ENCODE data around the gene HOXB6.

HOXB6 gene

DNA sequence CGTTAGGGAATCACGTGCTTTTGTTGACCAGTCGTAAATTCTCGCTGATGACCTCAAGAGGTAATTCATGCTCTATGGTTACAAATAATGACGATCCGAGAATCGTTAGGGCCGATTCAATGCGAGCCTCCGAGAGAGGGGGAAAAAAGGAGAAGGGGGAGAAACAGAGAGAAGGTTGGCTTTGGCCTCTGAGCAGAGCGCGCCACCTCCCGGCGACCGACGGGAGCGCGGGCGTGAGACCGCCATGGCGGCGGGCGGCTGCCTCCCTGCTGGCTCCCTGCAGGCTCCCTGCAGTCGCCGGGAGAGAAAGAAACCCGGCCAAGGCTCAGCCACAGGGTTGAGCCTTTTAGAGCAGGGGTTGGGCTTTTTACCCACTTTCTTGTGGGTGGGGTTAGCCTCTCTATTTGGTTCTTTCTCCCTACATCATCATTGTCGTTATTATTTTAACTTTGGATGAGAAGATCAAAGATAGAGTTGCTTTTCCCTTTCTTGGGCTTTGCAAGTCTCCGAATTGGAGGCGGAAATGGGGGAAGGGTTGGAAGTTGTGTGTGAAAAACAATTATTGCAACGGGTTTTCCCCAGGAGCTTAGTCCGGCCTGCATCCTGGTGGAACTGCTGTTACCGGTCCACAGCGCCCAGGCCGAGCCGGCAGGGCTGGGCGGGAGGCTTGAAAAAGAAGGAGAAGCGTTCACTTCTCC is 10.8 kb downstream of the HOXB6 start:
- no peak for DNase-seq (ENCODE audit: low spot score)

DNA sequence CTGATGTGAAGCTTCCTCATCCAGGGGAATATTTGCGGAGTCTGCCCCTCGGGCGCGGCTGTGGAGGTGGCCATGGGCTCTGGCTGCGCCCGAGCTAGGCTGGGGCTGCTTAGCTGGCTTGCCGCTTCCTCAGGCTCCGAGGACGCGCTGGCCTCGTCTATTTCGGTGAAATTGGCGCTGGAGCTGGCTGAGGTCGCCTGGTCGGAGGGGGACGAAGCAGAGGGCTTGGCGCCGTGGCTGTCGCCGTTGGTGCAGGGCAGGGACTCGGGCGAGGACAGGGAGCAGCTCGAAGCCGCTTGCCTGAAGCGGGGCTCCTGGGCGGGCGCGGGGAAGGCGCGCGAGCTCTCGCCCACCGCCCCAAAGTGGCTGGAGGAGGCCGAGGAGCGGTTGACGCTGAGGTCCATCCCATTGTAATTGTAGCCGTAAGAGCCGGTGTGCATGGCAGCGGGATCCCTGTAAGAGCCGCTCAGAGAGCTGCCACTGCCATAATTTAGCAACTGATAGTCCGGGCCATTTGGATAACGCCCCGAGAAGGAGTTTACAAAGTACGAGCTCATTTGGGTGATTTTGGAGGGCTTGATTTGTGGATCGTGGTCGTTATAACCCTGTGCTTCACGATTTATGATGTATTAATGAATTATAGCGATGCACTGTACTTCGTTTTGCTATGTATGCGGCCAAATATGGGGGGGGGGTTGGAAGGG is 11.5 kb downstream of the HOXB6 start, which contains the start of gene HOXB5:
TSS of gene HOXB5 (minus strand) at position 654 of the 704 bp plus-strand sequence. CDS start at position 557, 97 bp downstream.
- no peak for DNase-seq (ENCODE audit: low spot score)

DNA sequence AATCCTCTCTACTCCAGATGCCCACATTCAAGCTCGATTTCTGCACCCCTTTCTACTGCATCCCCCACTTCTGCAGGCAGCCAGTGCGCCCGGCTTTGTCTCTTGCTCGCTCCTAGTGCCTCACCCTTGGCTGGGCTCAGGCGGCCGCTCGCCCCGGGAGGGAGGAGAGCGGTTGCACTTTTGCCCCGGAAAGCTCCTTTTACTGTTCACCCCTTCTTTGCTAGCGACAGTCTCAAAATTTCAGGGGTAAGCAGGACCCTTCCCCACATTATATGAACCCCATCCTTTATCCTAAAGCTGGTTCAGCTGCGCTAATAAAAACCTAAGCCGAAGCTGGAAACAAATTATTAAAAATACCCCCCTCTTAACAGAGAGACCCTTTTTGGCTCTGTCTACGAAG is 12.2 kb downstream of the HOXB6 start:
- no peak for DNase-seq (ENCODE audit: low spot score)

DNA sequence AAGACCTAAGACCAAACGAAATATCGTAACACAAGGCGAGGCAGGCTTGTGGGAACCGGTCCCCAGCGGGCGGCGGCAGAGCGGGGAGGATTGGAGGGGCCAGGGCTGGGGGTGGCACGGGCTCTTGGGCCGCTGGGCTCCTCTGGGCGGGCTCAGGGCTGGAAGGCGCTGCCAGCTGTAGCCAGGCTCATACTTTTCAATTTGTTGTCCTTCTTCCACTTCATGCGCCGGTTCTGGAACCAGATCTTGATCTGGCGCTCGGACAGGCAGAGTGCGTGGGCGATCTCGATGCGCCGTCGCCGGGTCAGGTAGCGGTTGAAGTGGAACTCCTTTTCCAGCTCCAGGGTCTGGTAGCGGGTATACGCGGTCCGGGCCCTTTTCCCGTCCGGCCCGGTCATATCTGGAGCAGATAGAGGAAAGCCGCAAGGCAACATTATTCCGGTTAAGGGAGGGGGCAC is 12.7 kb downstream of the HOXB6 start:
- no peak for DNase-seq (ENCODE audit: low spot score)

DNA sequence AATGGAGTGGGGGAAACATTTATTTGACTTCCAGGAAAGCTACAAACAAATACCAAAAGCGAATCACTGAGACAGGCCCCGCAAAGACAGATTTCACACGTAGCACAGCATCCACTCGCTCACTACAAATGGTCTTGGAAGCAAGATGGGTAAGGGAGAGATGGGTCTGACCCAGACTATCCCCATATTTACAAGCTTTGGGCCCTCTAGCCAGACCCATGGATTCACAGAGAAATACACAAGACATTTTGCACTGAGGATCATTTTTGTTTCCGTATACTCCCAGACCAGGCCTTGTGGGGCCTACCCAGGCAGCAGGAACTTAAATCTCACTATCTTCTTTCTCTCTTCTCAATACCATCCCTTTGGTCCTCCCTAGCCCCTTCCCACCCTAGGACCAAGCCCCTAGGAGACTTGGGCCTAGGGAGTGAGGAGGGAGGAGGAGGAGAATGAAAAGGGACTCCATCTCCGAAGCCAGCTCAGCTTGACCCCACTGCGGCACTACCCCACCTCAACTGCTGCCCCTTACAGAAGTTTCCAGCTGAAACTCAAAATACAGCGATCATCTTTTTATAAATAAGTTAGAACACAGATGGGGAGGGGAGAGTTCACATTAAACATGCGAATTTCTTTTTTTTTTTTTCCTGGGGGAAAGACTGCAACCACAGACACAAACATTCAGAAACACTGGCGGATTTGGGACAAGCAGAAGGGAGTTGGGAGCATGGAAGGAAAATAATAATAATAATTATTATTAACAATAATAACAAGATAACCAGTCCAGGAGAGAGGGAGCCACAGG is 13.3 kb downstream of the HOXB6 start:
- no peak for DNase-seq (ENCODE audit: low spot score)

DNA sequence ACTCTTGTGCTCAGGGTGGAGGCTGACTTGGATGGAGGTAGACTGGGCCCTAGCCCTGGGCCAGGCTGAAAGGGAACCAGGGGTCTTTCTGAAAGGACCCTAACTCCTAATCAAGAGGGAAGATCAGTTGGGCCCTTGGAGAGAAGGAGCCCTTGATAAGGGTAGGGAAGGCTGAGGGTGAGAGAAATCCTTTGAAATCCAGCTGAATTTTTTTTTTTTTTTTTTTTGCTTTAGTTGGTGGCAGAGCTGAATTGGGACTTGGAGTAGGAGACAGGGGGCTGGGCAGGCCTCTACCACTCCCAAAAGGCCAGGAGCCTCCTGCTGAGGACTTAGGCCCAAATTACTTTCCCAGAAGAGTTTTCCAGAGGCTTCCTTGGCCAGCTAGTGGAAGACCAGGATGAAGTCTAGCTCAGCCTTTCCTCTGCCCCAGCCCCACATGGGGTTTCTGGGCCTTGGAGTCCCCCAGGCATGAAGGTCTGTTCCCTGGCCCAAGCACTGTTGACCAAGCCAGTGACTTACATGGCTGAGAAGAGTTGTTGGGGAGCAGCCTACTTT is 14.1 kb downstream of the HOXB6 start:
- DNase-seq (ENCODE audit: low spot score), result no peak

DNA sequence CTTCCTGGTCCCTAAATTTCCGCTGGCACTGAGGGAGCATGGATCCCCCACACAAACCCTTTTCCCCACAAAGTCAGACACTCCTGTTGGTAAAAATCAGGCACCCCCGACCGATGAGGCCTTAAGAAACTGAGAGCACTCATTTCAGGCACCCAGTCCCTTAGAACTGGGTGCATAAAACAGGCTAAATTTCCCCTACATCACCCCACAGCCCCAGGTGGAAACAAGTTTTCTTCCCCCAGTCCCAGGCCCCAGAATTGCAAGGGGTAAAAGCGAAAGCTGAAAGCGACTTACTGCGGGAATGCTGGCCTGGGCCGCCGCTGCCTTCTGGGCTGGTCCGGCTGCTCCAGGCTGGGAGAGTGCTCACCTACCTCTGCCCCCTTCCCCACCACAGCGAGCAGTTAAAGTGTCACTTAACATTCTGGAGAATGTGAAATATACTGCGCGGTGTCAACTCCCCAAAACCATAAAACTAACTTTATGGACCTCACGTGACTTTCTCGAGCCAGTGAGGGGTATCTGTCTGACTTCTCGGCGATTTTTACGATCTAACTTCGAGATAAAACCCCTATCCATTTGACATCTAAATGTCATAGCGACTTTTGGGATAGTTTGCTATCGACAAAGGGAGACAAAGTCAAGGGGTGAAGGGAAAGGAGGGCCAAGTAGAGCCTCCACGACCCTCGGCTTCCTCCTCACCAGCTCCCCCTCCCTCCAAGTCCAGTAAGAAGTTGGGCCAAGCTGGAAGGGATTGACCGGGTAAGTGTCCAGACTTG is 14.8 kb downstream of the HOXB6 start, which contains the start of gene HOXB3:
TSS of gene HOXB3 (minus strand) at position 411 of the 776 bp plus-strand sequence. CDS start 37,767 bp downstream, outside the sequence.
- no peak for DNase-seq (ENCODE audit: low spot score)

DNA sequence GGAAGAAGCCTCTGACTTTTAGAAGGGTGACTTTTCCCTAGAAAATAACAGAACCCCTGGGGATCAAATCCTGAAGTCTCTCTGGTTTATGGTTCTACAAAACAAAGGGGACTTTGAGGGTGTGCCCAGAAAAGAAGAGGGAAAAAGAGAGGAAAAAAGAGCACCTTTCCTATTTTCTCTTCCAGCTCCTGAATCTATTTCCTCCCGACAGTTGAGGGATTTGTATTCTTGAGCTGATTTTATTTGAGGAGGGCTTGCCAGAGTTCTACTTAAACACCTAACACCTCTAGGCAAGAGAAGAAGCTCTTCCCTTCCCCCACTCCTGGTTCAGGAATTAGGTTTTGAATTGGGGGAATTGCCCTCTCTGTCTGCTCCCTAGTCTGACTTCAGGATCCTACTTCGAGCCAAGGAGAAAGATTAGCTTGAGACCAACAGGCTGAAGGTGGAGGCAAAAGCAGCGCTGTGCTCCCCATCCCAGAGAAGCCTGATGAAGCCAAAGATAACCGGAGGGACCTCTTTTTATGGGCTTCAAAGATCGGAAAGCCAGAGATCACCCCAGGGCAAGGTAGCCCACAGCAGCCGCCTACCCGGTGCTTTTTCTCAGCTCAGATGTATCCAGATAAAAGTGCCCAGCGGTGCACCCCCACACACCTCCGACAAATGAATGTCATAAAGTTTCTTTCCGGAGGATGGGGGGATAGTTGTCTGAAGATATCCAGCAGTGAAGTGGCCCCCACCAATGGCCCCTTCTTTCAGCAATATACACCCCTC is 15.5 kb downstream of the HOXB6 start:
- no peak for DNase-seq (ENCODE audit: low spot score)

DNA sequence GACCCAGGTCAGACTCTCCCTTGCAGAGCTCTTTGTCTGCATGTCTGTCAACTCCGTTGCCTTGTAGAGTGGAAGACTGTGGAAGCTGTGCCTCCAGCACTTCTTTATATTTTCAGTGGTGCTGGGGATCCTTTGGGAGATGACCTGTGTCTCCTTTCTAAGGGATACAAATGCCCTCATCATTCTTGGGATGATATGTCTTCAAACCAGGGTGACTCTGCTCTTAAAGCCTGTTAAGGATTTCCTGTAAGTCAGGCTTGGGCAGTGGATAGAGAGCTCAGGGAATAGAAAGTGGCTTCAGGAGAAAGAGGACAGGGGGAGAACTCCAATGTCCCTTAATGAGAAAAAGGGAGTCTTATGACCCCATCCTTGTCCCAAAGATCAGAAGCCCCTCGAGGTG is 16.3 kb downstream of the HOXB6 start:
- DNase-seq (ENCODE audit: low spot score), result no peak

DNA sequence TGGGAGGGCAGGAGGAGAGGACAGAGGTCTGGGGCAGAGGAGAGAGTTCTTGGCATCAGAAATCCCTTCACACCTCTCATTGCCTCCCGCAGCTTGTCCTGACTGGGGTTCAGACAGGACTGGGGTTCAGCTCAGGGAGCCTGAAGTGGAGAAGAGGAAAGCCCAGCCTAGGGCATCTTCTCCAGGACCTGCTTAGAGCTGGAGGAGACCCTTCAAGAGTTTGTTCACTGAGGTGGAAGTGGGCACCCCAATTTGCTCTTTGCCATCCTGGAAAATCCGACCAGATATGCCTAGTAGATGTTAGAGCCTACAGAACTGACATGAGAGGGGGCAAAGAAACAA is 16.7 kb downstream of the HOXB6 start:
- DNase-seq (ENCODE audit: low spot score), result no peak

DNA sequence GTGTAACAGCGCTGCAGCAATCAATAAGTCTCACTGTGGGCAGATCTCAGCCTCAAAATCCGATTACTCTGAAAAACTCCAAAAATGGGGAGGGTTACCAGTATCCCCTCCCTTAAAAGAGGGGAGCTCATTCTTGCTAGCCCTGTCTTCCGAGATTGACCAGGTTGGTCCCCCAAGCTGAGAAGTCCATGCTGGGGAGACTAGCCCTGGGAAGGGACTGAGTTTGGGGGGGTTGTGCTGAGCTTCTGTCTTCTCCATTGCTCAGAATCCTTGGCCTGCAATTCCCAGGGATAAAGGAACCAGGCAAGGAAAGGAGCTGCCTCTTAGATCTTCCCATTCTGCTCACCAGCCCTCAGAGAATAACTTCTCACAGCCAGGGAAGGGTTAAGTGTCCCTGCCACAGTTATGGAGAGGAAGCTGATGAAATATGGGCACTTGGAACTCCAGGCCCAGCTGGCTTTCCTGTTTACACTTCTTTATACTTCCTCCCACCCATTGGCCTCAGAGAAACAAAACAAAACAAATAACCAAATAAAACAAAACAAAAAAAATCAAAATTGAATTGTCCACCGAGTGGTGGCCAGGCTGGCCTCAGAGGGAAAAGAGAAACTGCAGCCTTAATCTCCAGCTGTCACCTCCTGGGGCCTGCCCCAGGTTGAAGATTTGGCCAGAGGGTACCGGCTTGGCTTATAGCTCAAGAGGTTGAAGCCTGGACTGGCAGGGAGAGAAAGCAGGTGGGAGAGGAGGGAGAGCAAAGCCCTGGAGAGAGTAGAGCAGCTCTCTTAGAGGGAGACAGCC is 17.3 kb downstream of the HOXB6 start:
- no peak for DNase-seq (ENCODE audit: low spot score)

DNA sequence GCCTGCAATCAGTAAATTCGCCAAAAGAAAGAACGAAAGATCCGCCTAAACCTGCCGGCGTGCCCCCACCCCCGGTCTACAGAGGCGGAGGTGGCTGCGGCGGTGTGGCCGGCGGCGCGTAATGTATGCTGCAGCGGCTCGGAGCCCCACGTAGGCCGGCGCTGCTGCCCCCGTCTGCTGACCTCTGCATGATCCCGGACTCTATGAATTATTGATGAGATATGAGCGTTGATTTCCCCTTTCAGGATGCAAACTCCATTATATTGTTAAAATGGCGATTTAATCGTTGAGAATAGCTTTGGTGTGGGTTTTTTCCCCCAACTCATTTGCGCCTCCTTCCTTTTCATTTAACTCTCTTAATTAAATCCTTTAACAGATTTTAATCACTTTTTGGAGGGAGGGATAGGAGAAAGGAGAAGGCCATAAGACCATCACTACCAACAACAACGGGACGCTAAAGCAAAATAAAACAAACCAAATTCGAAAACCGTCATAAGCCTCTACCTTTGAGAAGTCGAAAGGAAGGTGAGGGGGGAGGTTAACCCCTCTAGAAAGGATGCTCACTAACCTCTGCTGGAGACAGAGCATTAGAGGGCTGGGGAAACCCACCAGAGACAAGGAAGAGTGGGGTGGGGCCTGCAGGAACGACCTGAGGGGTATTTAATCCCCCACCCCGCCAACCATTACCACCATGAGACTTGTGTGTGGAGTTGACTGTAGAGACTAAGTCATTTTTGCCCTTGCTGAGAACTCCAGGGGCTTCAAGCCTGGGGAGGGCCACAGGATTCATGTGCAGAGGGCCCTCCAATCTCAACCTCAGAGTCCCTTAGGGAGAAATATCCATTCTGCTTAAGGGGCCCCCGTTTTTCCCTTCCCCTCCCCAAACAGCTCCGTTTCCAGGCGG is 18.2 kb downstream of the HOXB6 start:
- no peak for DNase-seq (ENCODE audit: low spot score)

DNA sequence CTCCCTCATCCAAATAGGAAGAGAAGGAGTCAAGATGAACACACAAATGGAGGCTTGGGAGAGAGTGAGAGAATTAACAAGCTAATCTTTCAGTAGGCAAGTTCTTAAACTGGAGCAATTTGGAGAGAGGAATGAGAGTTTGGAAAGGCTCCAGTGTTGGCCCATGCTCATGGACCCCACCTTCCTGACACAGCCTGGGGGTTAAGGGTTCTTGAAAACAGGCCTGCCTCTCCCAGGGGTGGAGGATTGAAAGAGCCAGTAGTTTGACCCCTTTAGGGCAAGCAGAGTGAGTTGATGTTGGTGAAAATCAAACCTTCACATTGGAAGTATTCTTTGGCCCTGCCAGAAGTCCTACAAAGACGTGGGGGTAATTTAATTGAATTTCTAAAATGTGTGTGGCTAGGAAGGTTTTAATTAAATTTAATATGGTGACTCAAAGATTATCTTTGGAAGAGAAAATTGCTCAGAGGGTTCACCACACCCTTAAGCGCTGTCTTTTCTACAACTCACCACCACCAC is 20.5 kb downstream of the HOXB6 start:
- DNase-seq (ENCODE audit: low spot score), result no peak

DNA sequence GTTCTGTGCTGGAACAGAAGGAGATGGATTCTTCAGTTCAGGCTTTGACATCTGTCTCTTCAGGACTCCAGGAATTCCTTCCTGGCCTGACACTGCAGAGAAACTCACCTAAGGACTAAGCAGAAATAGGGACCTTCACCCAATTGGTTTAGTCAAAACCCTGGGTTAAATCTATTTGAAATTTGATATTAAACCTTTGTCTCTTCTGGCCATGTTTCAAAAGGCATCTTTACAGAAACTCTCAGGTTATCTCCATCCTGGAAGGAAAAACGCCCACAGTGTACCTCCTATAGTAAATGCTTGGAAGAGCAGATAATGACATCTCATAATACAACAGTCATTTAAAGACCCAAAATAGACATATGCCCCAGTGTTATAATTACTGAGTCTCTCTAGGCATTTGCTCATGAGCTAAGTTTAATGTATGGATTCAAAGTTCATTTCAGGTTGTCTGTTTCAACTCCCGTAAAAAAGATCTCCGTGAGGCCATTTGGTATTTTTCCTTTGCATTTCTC is 21.0 kb downstream of the HOXB6 start:
- no peak for DNase-seq (ENCODE audit: low spot score)

DNA sequence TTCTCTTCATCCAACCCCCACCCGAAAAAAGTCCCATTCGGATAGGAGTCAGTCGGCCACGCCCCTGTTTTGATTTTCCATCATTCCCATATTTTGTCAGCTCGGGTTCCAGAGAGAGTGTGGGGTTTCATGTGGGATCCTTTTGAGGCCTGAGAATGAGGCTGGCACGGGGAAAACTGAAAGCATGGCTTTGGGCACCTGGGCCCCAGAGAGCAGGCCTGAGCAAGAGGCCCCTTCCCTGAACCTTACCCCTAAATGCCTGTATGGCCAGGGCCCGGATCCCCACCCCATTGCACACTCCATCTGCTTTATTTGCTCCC is 22.1 kb downstream of the HOXB6 start:
- no peak for DNase-seq (ENCODE audit: low spot score)

DNA sequence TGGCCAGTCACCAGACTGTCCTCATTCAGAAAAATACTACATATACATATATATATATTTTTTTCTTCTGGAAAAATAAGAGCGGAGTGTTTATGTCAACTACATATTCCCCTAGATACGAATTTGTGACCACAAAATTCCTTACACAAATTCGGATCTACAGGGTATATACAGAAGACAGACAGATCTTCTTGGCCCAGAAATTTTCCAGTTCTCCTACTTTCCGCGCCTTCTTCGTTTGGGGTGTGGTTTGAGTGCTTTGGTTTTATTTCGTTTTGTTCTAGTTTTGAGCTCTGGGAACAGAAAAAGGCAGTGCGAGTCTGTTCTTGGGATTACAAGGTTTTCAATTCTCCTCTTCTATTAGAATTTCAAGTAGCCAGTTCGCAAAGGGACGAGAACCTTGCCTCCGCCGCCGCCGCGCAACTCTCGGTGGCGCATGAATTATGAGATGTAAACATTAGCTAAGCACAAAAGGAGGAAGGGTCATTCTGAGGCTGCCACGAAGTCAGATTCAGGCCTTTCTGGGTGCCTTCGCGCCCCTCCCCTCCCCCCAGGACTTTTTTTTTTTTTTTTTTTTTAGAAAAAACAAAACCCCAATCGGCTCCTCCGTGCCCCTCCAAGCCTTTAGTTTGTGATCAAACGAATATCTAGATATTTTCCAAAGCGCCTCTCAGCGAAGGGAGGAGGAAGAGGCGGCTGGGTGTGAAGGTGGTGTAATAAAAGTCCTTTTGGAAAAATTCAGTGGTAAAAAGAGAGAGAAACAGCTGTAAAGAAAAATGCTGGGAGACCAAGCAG is 24.8 kb downstream of the HOXB6 start:
- no peak for DNase-seq (ENCODE audit: low spot score)

DNA sequence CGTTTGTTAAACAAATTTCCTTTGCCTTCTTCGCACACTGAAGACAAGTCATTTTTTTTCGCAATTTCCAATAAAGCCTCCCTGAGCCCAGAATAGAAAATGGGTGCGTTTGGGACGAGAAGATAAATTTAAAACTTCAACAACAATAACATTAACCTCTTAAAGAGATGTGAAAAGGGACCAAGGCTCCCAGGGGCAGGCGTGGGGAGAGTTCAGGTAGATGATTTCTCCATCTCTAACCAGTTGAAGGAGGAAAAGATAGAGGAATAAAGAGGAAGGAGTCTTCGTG is 25.4 kb downstream of the HOXB6 start:
- DNase-seq (ENCODE audit: low spot score), result no peak
